ENCODE results near the gene ITGB4.

Gene ITGB4

GRCh38 chr17:75704963-75705875 lies 16.0 kb upstream of the ITGB4 start:
- TF ChIP-seq CTCF (IDR thresholded peaks at IDR 0.05; ENCODE audit: insufficient read depth, missing control alignments), result no peak
- FAIRE-seq (no peak), DNase-seq (ENCODE audit: insufficient read length, low spot score) (no peak)

- FAIRE-seq (no peak), DNase-seq (ENCODE audit: insufficient read length, low spot score) (no peak)
- no peak for TF ChIP-seq CTCF (IDR thresholded peaks at IDR 0.05; ENCODE audit: insufficient read depth, missing control alignments)
These were observed 15.1 kb upstream of the ITGB4 start for GRCh38 chr17:75706042-75706728.

GRCh38 chr17:75707079-75707571 lies 14.1 kb upstream of the ITGB4 start:
- FAIRE-seq (no peak), DNase-seq (ENCODE audit: insufficient read length, low spot score) (no peak)
- no peak for TF ChIP-seq CTCF (IDR thresholded peaks at IDR 0.05; ENCODE audit: insufficient read depth, missing control alignments)

GRCh38 chr17:75712446-75712845 lies 8.8 kb upstream of the ITGB4 start:
- DNase-seq (ENCODE audit: insufficient read length, low spot score), result no peak
- no peak for FAIRE-seq
- TF ChIP-seq CTCF (IDR thresholded peaks at IDR 0.05; ENCODE audit: insufficient read depth, missing control alignments), result no peak

GRCh38 chr17:75719732-75720131 lies 1.5 kb upstream of the ITGB4 start:
- no peak for TF ChIP-seq CTCF (IDR thresholded peaks at IDR 0.05; ENCODE audit: insufficient read depth, missing control alignments)
- FAIRE-seq (no peak), DNase-seq (ENCODE audit: insufficient read length, low spot score) (no peak)

- TF ChIP-seq CTCF (IDR thresholded peaks at IDR 0.05; ENCODE audit: insufficient read depth, missing control alignments), result no peak
- DNase-seq (ENCODE audit: insufficient read length, low spot score), result no peak
- no peak for FAIRE-seq
These were observed 278 bp downstream of the ITGB4 start for GRCh38 chr17:75721463-75722011.
